Cardiac fibroblast (primary cell): ENCODE data around the gene PIP5K1B.

ENCODE experiments used
- DNase-seq, 2 donors: peaks; one replicate each; pipeline versions ENCODE4 v3.0.0 to v3.0.0-alpha.2; 2010; ENCODE audit warnings: low read depth in 2 of 2
- H3K4me3 ChIP-seq, 2 donors: replicated peaks in 1 of 2; 1 replicate in 1 of 2; 2 replicates in 1 of 2; pipeline ENCODE4 v1.5.1; 2011; ENCODE audit warnings: low read depth in 2 of 2, low read length in 2 of 2, mild to moderate bottlenecking in 2 of 2, moderate library complexity in 1 of 2
- CTCF ChIP-seq: IDR thresholded peaks from one replicate; pipeline ENCODE4 v1.5.1; 2011; ENCODE audit warnings: low read depth, mild to moderate bottlenecking, low read length, inconsistent platforms

Gene PIP5K1B

GRCh38 chr9:68711932-68712331 is 6.9 kb downstream of the PIP5K1B start:
- no peak for DNase-seq
- no peak for TF ChIP-seq CTCF
- no peak overlapping the region for H3K4me3 ChIP-seq

GRCh38 chr9:68714416-68715180 is 9.6 kb downstream of the PIP5K1B start:
- no peak for TF ChIP-seq CTCF
- no peak overlapping the region for H3K4me3 ChIP-seq
- no peak for DNase-seq

GRCh38 chr9:68715181-68715456 is 10.1 kb downstream of the PIP5K1B start:
- DNase-seq, result no peak
- H3K4me3 ChIP-seq, result no peak overlapping the region
- TF ChIP-seq CTCF, result no peak

GRCh38 chr9:68717552-68718443 is 12.8 kb downstream of the PIP5K1B start:
- DNase-seq, result no peak
- TF ChIP-seq CTCF, result no peak
- H3K4me3 ChIP-seq, result no peak overlapping the region

- no peak overlapping the region for H3K4me3 ChIP-seq
- DNase-seq, result no peak
- no peak for TF ChIP-seq CTCF
Measured at GRCh38 chr9:68719847-68720246, 14.8 kb downstream of the PIP5K1B start.

- DNase-seq, result no peak
- no peak for TF ChIP-seq CTCF
- no peak overlapping the region for H3K4me3 ChIP-seq
Measured at GRCh38 chr9:68720656-68721313, 15.7 kb downstream of the PIP5K1B start.
